Transverse colon (tissue), 4 donors: ENCODE measurements around the gene ADCY6. TPM values are rescaled to one million over a fixed set of nuclear protein-coding genes. Genes with fewer than 3 reads are reported as not detected.

Experiments used
- DNase-seq: peaks from one replicate; pipeline ENCODE4 v3.0.0-alpha.2; 2019
- H3K27ac ChIP-seq, 4 donors: fragments of 200-600 bp; sonication (generic); 2 replicates each; pipeline ENCODE4 v1.5.1; 2016 to 2018; ENCODE audit warnings: inconsistent platforms in 4 of 4
- H3K27me3 ChIP-seq: fragments of 200-600 bp; sonication (generic); 2 replicates; pipeline ENCODE4 v1.5.1; 2017; ENCODE audit warnings: inconsistent platforms
- H3K36me3 ChIP-seq, 4 donors: fragments of 200-600 bp; sonication (generic); 2 replicates each; pipeline ENCODE4 v1.5.1; 2017 to 2019; ENCODE audit warnings: inconsistent platforms in 4 of 4
- H3K4me1 ChIP-seq, 4 donors: fragments of 200-600 bp; sonication (generic); 2 replicates each; pipeline ENCODE4 v1.5.1; 2017 to 2020; ENCODE audit warnings: inconsistent platforms in 4 of 4
- H3K4me3 ChIP-seq, 4 donors: fragments of 200-600 bp; sonication (generic); 1 replicate in 1 of 4; 2 replicates in 3 of 4; pipeline versions ENCODE4 v1.5.1 to v1.6.1; 2017 to 2019; ENCODE audit warnings: inconsistent platforms in 4 of 4
- H3K9me3 ChIP-seq, 2 donors: fragments of 200-600 bp; sonication (generic); 2 replicates each; pipeline ENCODE4 v1.5.1; 2017 to 2019; ENCODE audit warnings: inconsistent platforms in 2 of 2
- EP300 ChIP-seq: sonication (generic); formaldehyde crosslinking; IDR thresholded peaks from one replicate; pipeline ENCODE4 v1.6.1; 2017; ENCODE audit warnings: antibody characterized with exemption, low read depth
- POLR2A ChIP-seq: fragments of 450-650 bp; IDR thresholded peaks from one replicate; pipeline ENCODE4 v1.6.1; 2016; ENCODE audit warnings: antibody characterized with exemption, mild to moderate bottlenecking, moderate library complexity
- POLR2AphosphoS5 ChIP-seq, 3 donors: sonication (generic); formaldehyde crosslinking; IDR thresholded peaks; one replicate each; pipeline ENCODE4 v1.6.1; 2016; ENCODE audit warnings: antibody characterized with exemption in 3 of 3
- WGBS, 2 donors: methylation state at CpG; one replicate each; pipeline ENCODE4 v1.1.5; 2018; ENCODE audit warnings: low coverage in 1 of 2; 5-methylcytosine and 5-hydroxymethylcytosine counted together
- in situ Hi-C, 4 donors: fragments of 200-750 bp; cut with MboI; loops; one replicate each; pipeline versions ENCODE4 v1.15.0 to v1.15.1; 2017; ENCODE audit warnings: low sequenced_read_pairs in 3 of 4, low pct_ligation_motif_present in 1 of 4, low pct_unique_long_range_greater_than_20kb in 1 of 4
- intact Hi-C: fragments of 100-400 bp; cut with DNase I; formaldehyde crosslinking; loops from one replicate; pipeline ENCODE4 v1.15.1; 2023; ENCODE audit warnings: low total_unique reads
- total RNA-seq, 4 donors: library from RNA; depleted of rRNA; stranded (reverse); fragments of >200 nt; gene quantifications; one replicate each; pipeline ENCODE4 v1.1.0, GENCODE V29; 2016
- TF ChIP-seq, protein P1 (sequence below), 5 experiments: fragments of 200-600 bp in 3 of 5; fragments of 450-650 bp in 2 of 5; sonication (generic) in 3 of 5; IDR thresholded peaks; 1 replicate in 2 of 5; 2 replicates in 3 of 5; pipeline ENCODE4 v1.5.1; 2016 to 2017; ENCODE audit warnings: antibody characterized with exemption in 5 of 5, inconsistent platforms in 3 of 5, mild to moderate bottlenecking in 2 of 5, moderate library complexity in 1 of 5

The ADCY6 gene
- total RNA-seq, 4 donors from 2014 or later: 112 to 170 (median 115) TPM

DNA sequence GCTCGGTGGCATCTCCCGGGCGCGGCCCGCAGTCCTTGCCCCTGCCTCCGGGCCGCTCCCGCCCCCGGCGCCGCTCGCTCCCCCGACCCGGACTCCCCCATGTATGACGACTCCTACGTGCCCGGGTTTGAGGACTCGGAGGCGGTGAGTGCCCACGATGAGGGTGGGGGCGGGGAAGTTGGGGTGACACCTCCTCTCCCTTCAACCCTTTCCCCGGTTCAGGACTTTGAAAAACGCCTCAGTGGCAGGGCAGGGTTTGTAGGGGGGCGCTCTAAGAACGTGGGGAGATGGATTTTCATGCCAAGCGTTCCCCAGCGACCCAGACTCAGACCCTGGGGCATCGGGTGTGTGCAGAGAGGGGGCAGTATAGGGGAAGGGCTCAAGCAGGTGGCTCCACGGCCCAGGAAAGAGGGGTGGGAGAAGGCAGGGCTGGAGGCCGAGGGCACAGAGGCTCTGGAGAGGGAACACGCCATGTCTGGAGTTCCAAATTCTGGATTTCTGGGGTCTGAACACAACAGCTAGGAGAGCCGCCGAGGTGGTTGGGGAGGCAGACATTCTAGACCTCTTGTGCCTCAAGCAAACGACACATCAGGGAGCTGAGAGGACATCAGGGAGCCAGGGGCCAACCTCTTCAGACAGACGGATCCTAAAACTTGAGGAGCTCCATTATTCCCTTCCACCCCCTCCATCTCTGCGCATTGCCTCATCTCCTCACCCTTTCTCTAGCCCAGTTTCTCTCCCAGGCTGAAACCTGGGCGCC lies 30.1 kb upstream of the ADCY6 start:
- Histone ChIP-seq H3K27me3 (no peaks in the 10 kb centered on the region), H3K9me3 (no peaks in the 10 kb centered on the region), H3K27ac (peak overlapping the region; percentile 44 to 79 (median 52)), H3K4me3 (peak overlapping the region; percentile 53 to 93 (median 60)), H3K36me3 (no peaks in the 10 kb centered on the region), H3K4me1 (peaks cover 11 to 38% (median 28%) of the 10 kb centered on the region in 4 donors)
- WGBS, 2 donors: 22 to 100% methylated on average over 1 to 29 of the region's 37 CpGs
- no peak for TF ChIP-seq POLR2AphosphoS5 (IDR thresholded peaks at IDR 0.05)
- TF ChIP-seq EP300: no peak
- TF ChIP-seq, protein P1, sequence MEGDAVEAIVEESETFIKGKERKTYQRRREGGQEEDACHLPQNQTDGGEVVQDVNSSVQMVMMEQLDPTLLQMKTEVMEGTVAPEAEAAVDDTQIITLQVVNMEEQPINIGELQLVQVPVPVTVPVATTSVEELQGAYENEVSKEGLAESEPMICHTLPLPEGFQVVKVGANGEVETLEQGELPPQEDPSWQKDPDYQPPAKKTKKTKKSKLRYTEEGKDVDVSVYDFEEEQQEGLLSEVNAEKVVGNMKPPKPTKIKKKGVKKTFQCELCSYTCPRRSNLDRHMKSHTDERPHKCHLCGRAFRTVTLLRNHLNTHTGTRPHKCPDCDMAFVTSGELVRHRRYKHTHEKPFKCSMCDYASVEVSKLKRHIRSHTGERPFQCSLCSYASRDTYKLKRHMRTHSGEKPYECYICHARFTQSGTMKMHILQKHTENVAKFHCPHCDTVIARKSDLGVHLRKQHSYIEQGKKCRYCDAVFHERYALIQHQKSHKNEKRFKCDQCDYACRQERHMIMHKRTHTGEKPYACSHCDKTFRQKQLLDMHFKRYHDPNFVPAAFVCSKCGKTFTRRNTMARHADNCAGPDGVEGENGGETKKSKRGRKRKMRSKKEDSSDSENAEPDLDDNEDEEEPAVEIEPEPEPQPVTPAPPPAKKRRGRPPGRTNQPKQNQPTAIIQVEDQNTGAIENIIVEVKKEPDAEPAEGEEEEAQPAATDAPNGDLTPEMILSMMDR (IDR thresholded peaks at IDR 0.05): peak in 1 of 5 experiments; percentile 30
- no peak for TF ChIP-seq POLR2A
- in situ Hi-C loops (no loop called here), intact Hi-C loops (loop anchor here (10.0 kb wide), 1 partner anchor 1266 kb away; the partner anchor contains the start of gene SMARCD1)
- DNase-seq: peak; percentile 52

DNA sequence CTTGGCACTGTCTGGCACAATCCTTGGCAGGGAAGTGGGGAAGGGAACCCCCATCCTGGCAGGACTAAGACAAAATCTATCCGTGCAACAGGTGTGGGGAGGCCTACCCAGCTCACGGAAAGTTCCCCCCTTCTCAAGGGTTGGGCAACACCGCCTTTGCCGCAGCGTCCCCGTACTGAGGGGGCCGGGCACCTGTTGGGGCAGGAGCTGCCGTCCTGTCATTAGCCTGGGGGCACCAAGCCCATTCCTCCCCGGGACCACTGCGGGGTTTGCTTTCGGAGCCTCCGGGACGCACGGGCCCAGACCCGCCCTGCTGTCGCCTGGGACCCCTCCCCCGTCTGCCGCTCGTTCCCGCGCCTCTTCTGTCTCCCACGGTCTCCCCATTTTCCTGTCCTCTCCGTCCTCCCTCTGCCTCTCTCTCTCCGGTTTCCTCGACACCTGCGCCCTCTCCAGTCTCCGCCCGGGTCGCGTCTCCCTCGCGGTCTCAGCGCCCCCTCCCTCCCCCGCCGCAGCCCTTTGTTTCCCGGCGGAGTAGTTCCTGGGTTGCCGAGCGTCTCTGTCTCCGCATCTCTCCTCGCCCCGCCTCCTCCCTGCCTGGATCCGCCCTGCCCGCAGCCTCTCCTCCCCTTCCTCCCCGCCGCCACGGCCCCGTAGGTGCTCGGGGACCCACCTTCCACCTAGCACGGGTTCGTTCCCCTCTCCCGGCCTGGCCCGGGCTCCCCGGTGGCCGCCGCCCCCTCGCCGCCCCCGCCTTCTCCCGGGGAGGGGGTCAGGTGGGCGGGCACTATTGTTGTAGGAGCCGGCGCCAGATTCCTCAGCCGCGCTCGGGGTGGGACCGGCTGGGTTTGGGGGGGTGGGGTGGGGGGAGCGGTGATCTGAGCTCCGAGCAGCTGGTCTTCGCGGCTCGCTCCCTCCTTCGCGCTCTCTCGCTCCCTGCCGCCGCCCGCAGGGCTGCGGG lies 29.3 kb upstream of the ADCY6 start, which contains the start of gene CACNB3:
Gene CACNB3 (plus strand): TSS at position 624 of the 958 bp plus-strand sequence. CDS start 434 bp downstream, outside the sequence.
- Histone ChIP-seq H3K27me3 (no peaks in the 10 kb centered on the region), H3K9me3 (no peaks in the 10 kb centered on the region), H3K4me3 (peak within 1 kb of the TSS; percentile 53 to 93 (median 60)), H3K4me1 (peaks cover 11 to 45% (median 33%) of the 10 kb centered on the region in 4 donors), H3K27ac (peak within 1 kb of the TSS; percentile 44 to 79 (median 52)), H3K36me3 (no peaks in the 10 kb centered on the region)
- 2% methylated on average over 55 of the region's 79 CpGs; no CpG with 5 or more reads in 1 of the 2 donors for WGBS, 2 donors
- in situ Hi-C loops (no loop called here), intact Hi-C loops (loop anchor here (10.0 kb wide), 1 partner anchor 1267 kb away; the partner anchor contains the start of gene SMARCD1)
- peak; percentile 86 for DNase-seq
- TF ChIP-seq POLR2A: no peak
- TF ChIP-seq, protein P1 (IDR thresholded peaks at IDR 0.05): no peak
- no peak for TF ChIP-seq EP300
- no peak for TF ChIP-seq POLR2AphosphoS5 (IDR thresholded peaks at IDR 0.05)

- peak; percentile 69 for DNase-seq
- Histone ChIP-seq H3K4me3 (peak overlapping the region in 3 of 4 donors; percentile 56 to 83 (median 68)), H3K27ac (peak overlapping the region; percentile 89 to 94 (median 92)), H3K9me3 (no peaks in the 10 kb centered on the region), H3K4me1 (peaks cover 11 to 52% (median 38%) of the 10 kb centered on the region in 4 donors), H3K36me3 (no peaks in the 10 kb centered on the region), H3K27me3 (no peaks in the 10 kb centered on the region)
- in situ Hi-C loops: no loop called here
- intact Hi-C loops: loop anchor here (10.0 kb wide), 1 partner anchor 1269 kb away; the partner anchor contains the start of gene SMARCD1
- WGBS, 2 donors: 84% methylated on average over 3 of the region's 3 CpGs; no CpG with 5 or more reads in 1 of the 2 donors
- TF ChIP-seq POLR2A (no peak), EP300 (no peak), POLR2AphosphoS5 (IDR thresholded peaks at IDR 0.05) (no peak)
- TF ChIP-seq, protein P1 (IDR thresholded peaks at IDR 0.05): no peak
Measured at GRCh38 chr12:48816143-48816854, 27.4 kb upstream of the ADCY6 start.
